ENCODE measurements around the gene HOXA6. TPM values are rescaled to one million over a fixed set of nuclear protein-coding genes. Genes with fewer than 3 reads are reported as not detected.

Gene HOXA6
- total RNA-seq, 1 experiment from 2014 or later: not detected

DNA sequence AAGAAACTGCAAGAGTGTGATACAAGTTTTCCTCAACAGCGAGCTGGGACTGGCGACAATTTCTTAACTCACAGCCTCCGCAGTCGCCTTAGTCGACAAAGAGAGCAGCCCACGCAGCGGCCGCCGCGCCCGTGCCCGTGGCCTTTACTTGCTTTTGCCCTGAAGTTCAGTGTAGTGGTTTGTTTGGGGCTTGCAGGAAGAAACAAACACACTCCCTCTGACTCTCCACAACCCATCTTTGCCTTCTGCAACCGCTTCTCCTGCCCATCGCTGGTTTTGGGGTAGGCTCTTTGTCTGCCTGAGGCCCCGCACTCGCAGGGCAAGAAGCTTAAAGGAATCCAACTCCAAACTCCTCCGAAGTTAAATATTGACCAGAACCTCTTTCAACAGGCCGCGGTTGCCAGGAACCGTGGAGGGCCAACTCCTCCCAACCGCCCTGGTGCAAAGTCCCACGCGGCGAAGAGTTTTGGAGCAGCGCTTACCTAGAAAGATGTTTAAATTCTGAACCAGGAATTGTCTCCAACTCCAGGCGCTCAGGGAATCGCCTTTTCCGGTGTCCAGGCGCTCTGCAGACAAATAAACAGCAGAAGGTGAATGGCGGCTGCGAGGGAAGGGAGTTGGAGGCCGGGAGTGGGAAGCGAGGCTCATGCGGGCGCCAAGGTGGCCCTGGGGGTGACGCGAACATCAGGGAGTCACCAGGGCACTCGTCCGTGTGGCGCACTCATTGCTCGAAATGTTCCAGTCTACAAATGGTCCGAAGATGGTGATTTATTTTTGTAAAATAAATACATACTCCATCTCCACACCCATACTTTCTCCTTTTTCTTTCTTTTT, 25.3 kb downstream of the HOXA6 start:
- CTCF ChIA-PET: interaction anchor here (1.9 kb wide), 2 partner anchors 28 to 57 kb away, joined by 5 to 6 read pairs; no protein-coding TSS in a partner anchor

DNA sequence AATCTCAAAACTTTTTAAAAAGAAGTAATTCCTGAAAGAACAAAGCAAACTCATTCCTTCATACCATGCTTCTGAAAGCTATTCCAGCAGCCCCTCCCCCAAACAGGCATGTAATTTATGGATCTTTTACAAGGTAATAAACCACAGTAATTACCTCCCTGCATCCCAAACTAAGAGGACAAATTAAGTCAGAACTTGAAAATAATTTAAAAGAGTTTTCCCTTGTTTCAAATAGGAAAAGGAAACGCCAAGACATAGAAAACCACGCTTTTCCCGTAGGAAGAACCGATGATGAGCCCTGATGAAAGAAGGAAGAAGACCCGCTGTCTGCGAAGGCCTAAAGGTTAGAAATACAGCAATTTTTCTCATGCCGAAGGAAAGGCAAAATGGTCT, 25.9 kb downstream of the HOXA6 start:
- peaks cover 100% of the 10 kb centered on the region for H3K27me3 Mint-ChIP-seq (ENCODE audit: low read depth)
- H3K27ac Mint-ChIP-seq: no peak overlapping the region
- H3K4me3 Mint-ChIP-seq: no peak overlapping the region
- peaks cover 14% of the 10 kb centered on the region for H3K4me1 Mint-ChIP-seq
- H3K36me3 Mint-ChIP-seq: no peaks in the 10 kb centered on the region
- DNase-seq (ENCODE audit: low spot score) (no peak), ATAC-seq (no peak)
- POLR2A ChIA-PET: no interaction called here
- CTCF ChIA-PET: interaction anchor here (1.7 to 1.9 kb wide), 2 partner anchors 29 to 39 kb away, joined by 4 to 6 read pairs; no protein-coding TSS in a partner anchor
- no peaks in the 10 kb centered on the region for H3K9me3 Mint-ChIP-seq
- TF ChIP-seq ZNF219 (CRISPR knock-in tag; IDR thresholded peaks at IDR 0.05; ENCODE audit: borderline replicate concordance) (no peak), OVOL2 (CRISPR knock-in tag; IDR thresholded peaks at IDR 0.05; ENCODE audit: borderline replicate concordance) (no peak), IRF2 (CRISPR knock-in tag; IDR thresholded peaks at IDR 0.05; ENCODE audit: borderline replicate concordance, low read depth) (no peak), NFYB (CRISPR knock-in tag; conservative IDR thresholded peaks at IDR 0.05; ENCODE audit: low read depth) (no peak), TCF7 (CRISPR knock-in tag; IDR thresholded peaks at IDR 0.05; ENCODE audit: low read depth) (no peak), ZNF263 (CRISPR knock-in tag; IDR thresholded peaks at IDR 0.05; ENCODE audit: low read depth) (no peak), GTF2I (CRISPR knock-in tag; conservative IDR thresholded peaks at IDR 0.05) (no peak), ZNF423 (CRISPR knock-in tag; IDR thresholded peaks at IDR 0.05) (no peak), RELA (CRISPR knock-in tag; IDR thresholded peaks at IDR 0.05; ENCODE audit: borderline replicate concordance) (no peak), GRHL2 (CRISPR knock-in tag; IDR thresholded peaks at IDR 0.05; ENCODE audit: insufficient replicate concordance, severe bottlenecking) (no peak)
- TF ChIP-seq, protein P1, sequence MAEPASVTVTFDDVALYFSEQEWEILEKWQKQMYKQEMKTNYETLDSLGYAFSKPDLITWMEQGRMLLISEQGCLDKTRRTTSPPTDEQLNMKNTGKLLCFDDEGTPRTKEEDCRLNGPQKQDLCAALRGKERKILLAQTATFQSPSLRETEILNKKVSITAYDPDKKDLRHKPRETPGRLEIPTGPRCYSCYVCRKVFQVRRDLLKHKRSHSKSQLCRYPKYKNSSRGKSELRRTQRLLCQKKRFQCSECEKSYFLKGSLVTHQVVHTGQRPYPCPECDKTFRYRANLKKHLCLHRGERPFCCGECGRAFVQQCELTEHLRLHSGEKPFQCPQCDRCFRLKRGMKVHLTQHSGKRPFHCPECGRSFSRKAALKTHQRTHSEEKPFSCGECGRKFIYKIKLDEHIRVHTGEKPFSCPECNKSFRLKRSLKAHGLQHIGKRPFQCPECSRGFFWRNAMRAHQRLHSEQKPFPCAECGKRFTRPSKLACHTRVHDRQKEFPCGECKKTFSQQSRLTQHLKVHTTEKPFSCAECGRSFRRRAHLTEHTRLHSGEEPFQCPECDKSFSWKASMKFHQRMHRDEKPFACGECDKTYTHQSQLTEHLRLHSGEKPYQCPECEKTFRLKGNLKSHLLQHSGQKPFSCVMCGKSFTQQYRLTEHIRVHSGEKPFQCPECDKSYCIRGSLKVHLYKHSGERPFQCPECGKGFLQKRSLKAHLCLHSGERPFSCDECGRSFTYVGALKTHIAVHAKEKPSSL (CRISPR knock-in tag; conservative IDR thresholded peaks at IDR 0.05): no peak
- TF ChIP-seq, protein P2, sequence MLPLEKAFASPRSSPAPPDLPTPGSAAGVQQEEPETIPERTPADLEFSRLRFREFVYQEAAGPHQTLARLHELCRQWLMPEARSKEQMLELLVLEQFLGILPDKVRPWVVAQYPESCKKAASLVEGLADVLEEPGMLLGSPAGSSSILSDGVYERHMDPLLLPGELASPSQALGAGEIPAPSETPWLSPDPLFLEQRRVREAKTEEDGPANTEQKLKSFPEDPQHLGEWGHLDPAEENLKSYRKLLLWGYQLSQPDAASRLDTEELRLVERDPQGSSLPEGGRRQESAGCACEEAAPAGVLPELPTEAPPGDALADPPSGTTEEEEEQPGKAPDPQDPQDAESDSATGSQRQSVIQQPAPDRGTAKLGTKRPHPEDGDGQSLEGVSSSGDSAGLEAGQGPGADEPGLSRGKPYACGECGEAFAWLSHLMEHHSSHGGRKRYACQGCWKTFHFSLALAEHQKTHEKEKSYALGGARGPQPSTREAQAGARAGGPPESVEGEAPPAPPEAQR (CRISPR knock-in tag; IDR thresholded peaks at IDR 0.05): no peak

More for the DNA sequence above, 25.3 kb downstream of the HOXA6 start:
- H3K4me1 Mint-ChIP-seq: peaks cover 14% of the 10 kb centered on the region
- H3K4me3 Mint-ChIP-seq: no peak overlapping the region
- H3K27ac Mint-ChIP-seq: no peak overlapping the region
- DNase-seq (ENCODE audit: low spot score) (no peak), ATAC-seq (no peak)
- POLR2A ChIA-PET: no interaction called here
- TF ChIP-seq SP1 (CRISPR knock-in tag; conservative IDR thresholded peaks at IDR 0.05) (no peak), FOXJ3 (CRISPR knock-in tag; IDR thresholded peaks at IDR 0.05; ENCODE audit: borderline replicate concordance) (no peak), ZNF416 (CRISPR knock-in tag; IDR thresholded peaks at IDR 0.05) (no peak), SMAD4 (CRISPR knock-in tag; IDR thresholded peaks at IDR 0.05) (no peak), TCF7 (CRISPR knock-in tag; IDR thresholded peaks at IDR 0.05; ENCODE audit: low read depth) (no peak)
- TF ChIP-seq, protein P3, sequence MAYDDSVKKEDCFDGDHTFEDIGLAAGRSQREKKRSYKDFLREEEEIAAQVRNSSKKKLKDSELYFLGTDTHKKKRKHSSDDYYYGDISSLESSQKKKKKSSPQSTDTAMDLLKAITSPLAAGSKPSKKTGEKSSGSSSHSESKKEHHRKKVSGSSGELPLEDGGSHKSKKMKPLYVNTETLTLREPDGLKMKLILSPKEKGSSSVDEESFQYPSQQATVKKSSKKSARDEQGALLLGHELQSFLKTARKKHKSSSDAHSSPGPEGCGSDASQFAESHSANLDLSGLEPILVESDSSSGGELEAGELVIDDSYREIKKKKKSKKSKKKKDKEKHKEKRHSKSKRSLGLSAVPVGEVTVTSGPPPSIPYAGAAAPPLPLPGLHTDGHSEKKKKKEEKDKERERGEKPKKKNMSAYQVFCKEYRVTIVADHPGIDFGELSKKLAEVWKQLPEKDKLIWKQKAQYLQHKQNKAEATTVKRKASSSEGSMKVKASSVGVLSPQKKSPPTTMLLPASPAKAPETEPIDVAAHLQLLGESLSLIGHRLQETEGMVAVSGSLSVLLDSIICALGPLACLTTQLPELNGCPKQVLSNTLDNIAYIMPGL (CRISPR knock-in tag; IDR thresholded peaks at IDR 0.05): no peak
- TF ChIP-seq, protein P4, sequence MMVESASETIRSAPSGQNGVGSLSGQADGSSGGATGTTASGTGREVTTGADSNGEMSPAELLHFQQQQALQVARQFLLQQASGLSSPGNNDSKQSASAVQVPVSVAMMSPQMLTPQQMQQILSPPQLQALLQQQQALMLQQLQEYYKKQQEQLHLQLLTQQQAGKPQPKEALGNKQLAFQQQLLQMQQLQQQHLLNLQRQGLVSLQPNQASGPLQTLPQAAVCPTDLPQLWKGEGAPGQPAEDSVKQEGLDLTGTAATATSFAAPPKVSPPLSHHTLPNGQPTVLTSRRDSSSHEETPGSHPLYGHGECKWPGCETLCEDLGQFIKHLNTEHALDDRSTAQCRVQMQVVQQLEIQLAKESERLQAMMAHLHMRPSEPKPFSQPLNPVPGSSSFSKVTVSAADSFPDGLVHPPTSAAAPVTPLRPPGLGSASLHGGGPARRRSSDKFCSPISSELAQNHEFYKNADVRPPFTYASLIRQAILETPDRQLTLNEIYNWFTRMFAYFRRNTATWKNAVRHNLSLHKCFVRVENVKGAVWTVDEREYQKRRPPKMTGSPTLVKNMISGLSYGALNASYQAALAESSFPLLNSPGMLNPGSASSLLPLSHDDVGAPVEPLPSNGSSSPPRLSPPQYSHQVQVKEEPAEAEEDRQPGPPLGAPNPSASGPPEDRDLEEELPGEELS (CRISPR knock-in tag; IDR thresholded peaks at IDR 0.05): no peak
- TF ChIP-seq, protein P5, sequence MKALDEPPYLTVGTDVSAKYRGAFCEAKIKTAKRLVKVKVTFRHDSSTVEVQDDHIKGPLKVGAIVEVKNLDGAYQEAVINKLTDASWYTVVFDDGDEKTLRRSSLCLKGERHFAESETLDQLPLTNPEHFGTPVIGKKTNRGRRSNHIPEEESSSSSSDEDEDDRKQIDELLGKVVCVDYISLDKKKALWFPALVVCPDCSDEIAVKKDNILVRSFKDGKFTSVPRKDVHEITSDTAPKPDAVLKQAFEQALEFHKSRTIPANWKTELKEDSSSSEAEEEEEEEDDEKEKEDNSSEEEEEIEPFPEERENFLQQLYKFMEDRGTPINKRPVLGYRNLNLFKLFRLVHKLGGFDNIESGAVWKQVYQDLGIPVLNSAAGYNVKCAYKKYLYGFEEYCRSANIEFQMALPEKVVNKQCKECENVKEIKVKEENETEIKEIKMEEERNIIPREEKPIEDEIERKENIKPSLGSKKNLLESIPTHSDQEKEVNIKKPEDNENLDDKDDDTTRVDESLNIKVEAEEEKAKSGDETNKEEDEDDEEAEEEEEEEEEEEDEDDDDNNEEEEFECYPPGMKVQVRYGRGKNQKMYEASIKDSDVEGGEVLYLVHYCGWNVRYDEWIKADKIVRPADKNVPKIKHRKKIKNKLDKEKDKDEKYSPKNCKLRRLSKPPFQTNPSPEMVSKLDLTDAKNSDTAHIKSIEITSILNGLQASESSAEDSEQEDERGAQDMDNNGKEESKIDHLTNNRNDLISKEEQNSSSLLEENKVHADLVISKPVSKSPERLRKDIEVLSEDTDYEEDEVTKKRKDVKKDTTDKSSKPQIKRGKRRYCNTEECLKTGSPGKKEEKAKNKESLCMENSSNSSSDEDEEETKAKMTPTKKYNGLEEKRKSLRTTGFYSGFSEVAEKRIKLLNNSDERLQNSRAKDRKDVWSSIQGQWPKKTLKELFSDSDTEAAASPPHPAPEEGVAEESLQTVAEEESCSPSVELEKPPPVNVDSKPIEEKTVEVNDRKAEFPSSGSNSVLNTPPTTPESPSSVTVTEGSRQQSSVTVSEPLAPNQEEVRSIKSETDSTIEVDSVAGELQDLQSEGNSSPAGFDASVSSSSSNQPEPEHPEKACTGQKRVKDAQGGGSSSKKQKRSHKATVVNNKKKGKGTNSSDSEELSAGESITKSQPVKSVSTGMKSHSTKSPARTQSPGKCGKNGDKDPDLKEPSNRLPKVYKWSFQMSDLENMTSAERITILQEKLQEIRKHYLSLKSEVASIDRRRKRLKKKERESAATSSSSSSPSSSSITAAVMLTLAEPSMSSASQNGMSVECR (CRISPR knock-in tag; IDR thresholded peaks at IDR 0.05; ENCODE audit: borderline replicate concordance): no peak
- no peaks in the 10 kb centered on the region for H3K36me3 Mint-ChIP-seq
- no peaks in the 10 kb centered on the region for H3K9me3 Mint-ChIP-seq
- H3K27me3 Mint-ChIP-seq (ENCODE audit: low read depth): peaks cover 100% of the 10 kb centered on the region
